ENCODE results near the gene NGDN.

DNA sequence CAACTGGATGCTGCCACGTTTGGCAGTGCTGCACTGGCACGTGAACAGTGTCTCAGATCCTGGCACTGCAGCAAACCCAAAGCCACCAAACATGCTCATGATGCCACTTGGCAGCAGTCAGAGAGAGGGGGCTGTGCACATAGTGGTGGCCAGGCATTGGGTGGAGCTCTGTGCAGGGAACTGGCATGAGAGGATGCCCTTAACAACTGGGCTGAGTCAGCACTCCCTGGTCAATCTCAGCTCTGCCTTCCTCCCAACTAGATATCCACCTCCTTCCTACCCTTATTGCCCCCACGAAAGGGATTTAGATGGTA lies 45.1 kb downstream of the NGDN start:
- TF ChIP-seq, protein P1, sequence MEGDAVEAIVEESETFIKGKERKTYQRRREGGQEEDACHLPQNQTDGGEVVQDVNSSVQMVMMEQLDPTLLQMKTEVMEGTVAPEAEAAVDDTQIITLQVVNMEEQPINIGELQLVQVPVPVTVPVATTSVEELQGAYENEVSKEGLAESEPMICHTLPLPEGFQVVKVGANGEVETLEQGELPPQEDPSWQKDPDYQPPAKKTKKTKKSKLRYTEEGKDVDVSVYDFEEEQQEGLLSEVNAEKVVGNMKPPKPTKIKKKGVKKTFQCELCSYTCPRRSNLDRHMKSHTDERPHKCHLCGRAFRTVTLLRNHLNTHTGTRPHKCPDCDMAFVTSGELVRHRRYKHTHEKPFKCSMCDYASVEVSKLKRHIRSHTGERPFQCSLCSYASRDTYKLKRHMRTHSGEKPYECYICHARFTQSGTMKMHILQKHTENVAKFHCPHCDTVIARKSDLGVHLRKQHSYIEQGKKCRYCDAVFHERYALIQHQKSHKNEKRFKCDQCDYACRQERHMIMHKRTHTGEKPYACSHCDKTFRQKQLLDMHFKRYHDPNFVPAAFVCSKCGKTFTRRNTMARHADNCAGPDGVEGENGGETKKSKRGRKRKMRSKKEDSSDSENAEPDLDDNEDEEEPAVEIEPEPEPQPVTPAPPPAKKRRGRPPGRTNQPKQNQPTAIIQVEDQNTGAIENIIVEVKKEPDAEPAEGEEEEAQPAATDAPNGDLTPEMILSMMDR (IDR thresholded peaks at IDR 0.05; ENCODE audit: insufficient read depth, low read length, poor library complexity, severe bottlenecking), result no peak
- no peak for TF ChIP-seq EZH2phosphoT487 (conservative IDR thresholded peaks at IDR 0.05; ENCODE audit: low read length)

All from SU-DHL-6 (cell line).